SHP77 (cell line): ENCODE measurements around the gene PIAS2.

ENCODE experiments used
- DNase-seq, 2 experiments: peaks; one replicate each; lab custom pipeline; 2025; lab: John Stamatoyannopoulos, UW

PIAS2 gene

DNA sequence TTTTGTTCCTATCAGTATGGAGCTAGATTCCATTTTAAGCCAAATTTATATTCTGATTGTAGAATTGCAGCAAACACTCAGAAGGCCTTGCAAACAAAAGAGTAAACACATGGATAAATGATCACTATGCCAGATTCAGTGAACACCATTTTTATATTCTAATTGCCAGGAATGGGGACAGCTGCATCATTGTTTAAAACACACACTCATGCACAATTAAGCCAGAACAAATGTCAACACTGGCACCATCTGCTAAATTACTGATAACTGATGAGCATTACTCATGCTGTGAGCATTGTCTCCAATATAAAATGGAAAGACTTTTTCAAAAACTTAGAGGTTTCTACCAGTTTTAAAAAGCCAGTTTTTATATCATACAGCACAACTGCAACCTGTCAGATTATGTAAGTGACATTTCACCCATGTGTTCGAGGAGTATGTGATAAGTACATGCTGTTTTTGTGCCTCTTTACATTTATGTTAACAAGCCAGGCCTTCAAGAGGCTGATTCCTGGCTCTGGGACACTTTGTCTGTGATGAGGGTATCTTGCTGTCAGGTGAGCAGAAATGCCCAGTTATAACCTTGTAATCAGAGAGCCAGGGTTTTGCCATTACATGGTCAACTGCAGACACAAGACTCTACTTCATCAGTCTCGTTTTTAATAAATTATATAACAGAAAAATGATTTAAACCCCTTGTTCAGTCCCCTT lies 156.1 kb downstream of the PIAS2 start:
- peak; percentile 39 to 65 for DNase-seq

DNA sequence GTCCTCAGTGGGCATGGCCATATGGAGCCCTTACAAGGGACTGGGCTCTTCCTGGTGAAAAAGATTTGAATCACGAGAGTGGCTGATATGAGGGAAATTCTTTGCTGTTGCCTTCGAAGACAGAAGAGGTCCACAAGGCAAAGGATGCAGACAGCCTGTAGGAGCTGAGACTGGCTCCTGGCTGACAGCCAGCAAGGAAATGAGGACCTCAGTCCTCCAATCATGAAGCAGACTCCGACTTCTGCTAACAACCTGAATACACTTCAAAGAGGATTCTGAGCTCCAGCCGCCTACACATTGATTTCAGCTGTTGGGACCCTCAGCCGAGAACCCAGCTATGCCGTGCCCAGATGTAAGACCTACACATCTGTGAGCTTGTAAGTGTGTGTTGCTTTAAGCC lies 157.4 kb downstream of the PIAS2 start:
- DNase-seq, result no peak

DNA sequence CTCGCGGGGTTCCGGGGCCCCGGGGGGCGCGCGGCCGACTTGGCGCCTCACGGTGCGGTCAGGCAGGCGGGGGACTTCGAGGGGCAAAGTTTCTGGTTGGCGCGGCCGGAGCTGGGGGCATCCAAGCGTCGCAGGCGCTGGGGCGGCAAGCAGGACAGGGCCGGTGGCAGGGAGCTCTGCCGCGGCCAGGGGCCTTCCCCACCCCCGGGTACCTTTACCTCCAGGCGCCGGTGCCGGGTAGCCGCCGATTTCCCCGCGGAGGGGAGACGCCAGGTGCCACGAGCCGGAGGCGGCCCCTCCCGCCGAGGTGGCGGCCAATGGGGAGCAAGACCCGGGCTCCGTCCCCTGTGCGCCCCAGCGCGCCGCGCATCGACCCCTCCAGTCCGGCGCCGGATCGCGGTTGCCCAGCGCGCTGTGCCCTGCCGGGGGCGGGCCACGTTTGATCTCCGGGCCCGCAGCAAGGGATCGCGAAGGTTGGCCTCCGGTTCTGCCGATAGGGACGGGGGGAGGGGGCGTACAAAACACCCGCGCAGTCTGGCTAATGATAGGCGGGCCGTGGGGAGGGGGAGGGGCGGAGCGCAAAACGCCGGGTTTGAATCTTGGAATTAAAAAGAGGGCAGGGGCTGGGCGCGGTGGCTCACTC lies 160.6 kb downstream of the PIAS2 start, which contains the start of gene ST8SIA5:
Gene ST8SIA5 (minus strand): TSS at position 495 of the 643 bp plus-strand sequence. CDS start 545 bp downstream, outside the sequence.
- no peak for DNase-seq

DNA sequence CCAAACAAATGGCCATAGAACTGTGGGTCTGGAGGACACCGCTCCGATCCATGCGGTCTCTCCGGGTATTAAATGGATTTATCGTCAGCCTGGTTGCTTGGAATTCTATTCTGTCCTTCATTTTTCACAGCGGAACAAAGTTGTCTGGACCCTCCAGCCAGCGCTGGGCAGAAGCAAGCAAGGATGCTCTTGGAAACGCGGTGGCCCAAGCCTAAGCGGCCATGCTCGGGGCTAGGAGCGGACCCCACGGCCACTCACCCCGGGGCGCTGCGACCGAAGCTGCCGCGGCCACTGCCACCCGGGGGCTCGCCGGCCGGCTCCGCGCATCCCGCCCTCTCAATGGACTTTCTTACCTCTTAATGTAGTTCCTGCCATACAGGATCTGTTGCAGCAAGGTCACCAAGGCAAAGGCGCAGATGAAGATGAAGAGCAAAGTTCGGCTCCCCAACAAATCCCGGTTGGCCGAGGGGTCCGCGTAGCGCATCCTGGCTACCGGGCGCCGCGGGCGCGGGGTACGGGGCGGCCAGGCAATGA lies 161.2 kb downstream of the PIAS2 start:
- DNase-seq, result no peak

DNA sequence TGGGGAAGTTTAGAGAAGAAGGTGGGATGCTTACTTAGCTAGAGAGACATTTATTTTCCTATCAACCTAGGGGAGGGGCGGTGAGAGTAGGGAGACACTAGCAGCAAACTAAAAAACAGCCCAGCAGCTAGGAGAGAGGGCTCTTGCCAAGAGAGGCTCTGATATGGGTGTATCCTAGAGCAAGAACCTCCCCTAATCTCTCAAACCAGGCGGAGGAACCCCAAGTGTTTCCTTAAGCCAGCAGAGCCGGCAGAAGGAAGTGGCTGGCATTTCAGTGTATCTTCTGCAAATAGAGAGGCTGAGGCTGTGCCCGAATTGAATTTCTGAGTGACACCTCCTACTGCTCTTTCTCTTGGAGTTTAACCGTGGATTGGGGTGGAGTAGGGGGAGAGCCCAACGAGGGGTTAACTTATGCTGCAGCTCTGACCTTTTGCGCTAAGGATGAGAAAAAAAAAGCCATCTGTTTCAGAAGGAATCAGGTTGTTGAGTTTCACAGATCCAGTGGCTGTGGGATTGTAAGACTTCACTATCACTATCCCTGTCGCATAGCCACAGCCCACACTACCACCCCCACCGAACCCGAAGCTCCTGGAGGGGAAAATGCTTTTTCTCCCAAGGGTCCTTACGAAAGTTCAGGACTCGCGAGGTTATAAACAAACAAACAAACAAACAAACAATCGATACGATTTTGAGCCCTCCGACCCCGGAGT lies 161.8 kb downstream of the PIAS2 start:
- no peak for DNase-seq

DNA sequence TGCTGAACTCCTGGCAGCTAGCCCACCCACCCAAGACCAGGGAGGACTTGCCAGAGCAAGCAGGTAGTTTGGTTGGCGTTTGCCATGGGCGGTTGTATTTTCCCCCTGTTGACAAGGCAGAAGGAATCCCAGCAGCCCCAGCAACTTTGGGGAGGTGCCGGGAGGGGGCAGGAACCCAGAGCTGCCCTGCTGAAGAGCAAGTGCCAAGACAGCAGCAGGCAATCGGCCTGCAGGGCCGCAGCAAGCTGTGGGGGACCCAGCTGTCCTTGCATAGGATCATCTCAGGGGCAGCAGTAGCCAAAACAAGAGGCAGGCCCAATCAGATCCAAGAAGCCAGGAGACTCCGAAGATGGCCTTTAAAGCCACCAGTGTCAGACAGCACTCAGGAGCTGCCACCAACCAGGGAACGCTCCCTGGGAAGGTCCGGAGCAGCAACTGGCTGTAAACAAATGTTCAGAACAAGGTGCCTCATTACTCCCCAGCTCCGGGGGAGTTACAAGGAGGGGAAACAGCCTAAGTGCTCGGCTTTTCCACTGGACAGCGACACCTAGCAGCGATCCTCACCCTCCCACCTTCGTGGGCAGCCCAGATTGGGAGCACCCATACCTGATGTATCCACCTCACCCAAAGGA lies 162.5 kb downstream of the PIAS2 start:
- DNase-seq, result no peak

DNA sequence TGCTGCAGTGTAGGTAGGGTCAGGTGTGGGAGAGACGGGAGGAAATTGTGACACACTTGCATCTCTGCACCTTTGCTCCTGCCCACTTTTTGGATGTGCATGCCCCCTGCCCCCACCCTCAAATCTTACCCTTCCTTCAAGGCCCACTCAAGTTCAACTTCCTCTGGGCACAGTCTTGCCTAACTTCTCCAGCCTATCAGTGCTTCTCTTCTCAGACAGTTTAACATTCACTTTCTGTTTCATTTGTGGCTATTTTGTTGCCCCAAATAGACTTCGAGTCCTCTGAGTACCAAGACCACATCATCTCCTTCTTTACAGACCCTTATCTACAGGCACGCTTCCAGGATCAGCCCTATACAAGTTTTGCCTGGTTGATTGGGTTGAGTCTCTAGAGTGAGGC lies 163.1 kb downstream of the PIAS2 start:
- DNase-seq, result no peak
